Chondrocyte (in vitro differentiated cells): ENCODE results near the gene FLNB. TPM values are rescaled to one million over a fixed set of nuclear protein-coding genes. Genes with fewer than 3 reads are reported as not detected.

Experiments
- DNase-seq: peaks from one replicate; pipeline ENCODE4 v3.0.0; 2021; ENCODE audit warnings: mixed read lengths, low spot score
- H3K27ac Mint-ChIP-seq: one replicate; pipeline ENCODE4 v1.8.0; 2021; ENCODE audit warnings: mild to moderate bottlenecking, moderate library complexity, mixed read lengths; ENCODE audit not compliant: unreplicated experiment
- H3K27me3 Mint-ChIP-seq: 2 replicates; pipeline ENCODE4 v1.8.0; 2021; ENCODE audit warnings: low read depth, mixed read lengths
- H3K36me3 Mint-ChIP-seq: 2 replicates; pipeline ENCODE4 v1.8.0; 2021; ENCODE audit warnings: low read depth, mixed read lengths
- H3K4me1 Mint-ChIP-seq: 2 replicates; pipeline ENCODE4 v1.8.0; 2021; ENCODE audit warnings: low read depth, mild to moderate bottlenecking, mixed read lengths
- H3K4me3 Mint-ChIP-seq: one replicate; pipeline ENCODE4 v1.8.0; 2021; ENCODE audit warnings: mild to moderate bottlenecking, moderate library complexity, mixed read lengths; ENCODE audit not compliant: unreplicated experiment
- H3K9me3 Mint-ChIP-seq: 2 replicates; pipeline ENCODE4 v1.8.0; 2021; ENCODE audit warnings: low read depth, mixed read lengths
- total RNA-seq: library from RNA; stranded (reverse); gene quantifications from 3 replicates; pipeline ENCODE4 v1.2.1, GENCODE V29; 2021
- TF ChIP-seq, protein P1 (sequence below): fragments of 200-600 bp; sonication (generic); IDR thresholded peaks from 2 replicates; pipeline ENCODE4 v1.5.0; 2021; ENCODE audit warnings: antibody characterized with exemption, mild to moderate bottlenecking, moderate library complexity

Gene FLNB
- total RNA-seq, 1 donor from 2014 or later, result 70.2 TPM

DNA sequence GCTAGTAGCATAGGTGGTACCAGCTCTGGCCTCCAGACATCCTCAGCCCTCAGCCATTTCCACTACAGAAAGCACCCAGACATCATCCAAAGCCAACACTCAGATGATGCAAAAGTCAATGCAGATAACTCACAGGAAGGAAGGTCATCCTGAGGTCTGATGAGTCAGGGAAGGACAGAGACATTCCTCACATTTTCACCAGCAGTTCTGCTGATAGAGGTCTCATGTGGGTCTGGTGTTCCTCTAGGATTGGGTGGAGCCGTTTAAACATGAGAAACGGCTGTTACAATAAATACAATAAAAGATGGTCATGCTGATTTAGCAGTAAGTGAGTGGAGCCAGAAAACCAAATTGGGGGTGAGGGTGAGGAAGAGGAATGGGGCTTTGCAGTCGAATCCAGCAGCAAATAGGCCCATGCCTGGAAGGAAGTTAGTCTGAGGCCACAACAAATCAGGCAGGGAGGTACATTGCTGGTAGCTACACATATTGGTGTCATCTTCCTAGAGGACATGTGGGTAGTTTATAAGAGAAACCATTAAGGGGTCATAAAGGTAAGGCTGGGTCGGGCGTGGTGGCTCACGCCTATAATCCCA is 33.3 kb upstream of the FLNB start:
- no peaks in the 10 kb centered on the region for H3K27me3 Mint-ChIP-seq
- H3K9me3 Mint-ChIP-seq, result no peaks in the 10 kb centered on the region
- H3K4me1 Mint-ChIP-seq, result peaks cover 50% of the 10 kb centered on the region
- H3K4me3 Mint-ChIP-seq, result no peak overlapping the region
- TF ChIP-seq, protein P1, sequence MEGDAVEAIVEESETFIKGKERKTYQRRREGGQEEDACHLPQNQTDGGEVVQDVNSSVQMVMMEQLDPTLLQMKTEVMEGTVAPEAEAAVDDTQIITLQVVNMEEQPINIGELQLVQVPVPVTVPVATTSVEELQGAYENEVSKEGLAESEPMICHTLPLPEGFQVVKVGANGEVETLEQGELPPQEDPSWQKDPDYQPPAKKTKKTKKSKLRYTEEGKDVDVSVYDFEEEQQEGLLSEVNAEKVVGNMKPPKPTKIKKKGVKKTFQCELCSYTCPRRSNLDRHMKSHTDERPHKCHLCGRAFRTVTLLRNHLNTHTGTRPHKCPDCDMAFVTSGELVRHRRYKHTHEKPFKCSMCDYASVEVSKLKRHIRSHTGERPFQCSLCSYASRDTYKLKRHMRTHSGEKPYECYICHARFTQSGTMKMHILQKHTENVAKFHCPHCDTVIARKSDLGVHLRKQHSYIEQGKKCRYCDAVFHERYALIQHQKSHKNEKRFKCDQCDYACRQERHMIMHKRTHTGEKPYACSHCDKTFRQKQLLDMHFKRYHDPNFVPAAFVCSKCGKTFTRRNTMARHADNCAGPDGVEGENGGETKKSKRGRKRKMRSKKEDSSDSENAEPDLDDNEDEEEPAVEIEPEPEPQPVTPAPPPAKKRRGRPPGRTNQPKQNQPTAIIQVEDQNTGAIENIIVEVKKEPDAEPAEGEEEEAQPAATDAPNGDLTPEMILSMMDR, result no peak
- no peaks in the 10 kb centered on the region for H3K36me3 Mint-ChIP-seq
- peak overlapping the region; percentile 76 for H3K27ac Mint-ChIP-seq
- DNase-seq, result no peak

GRCh38 chr3:57977818-57978235 is 30.4 kb upstream of the FLNB start:
- H3K27me3 Mint-ChIP-seq, result no peaks in the 10 kb centered on the region
- no peak overlapping the region for H3K4me3 Mint-ChIP-seq
- H3K4me1 Mint-ChIP-seq, result peaks cover 42% of the 10 kb centered on the region
- no peak for DNase-seq
- no peak overlapping the region for H3K27ac Mint-ChIP-seq
- H3K36me3 Mint-ChIP-seq, result no peaks in the 10 kb centered on the region
- no peaks in the 10 kb centered on the region for H3K9me3 Mint-ChIP-seq
- TF ChIP-seq, protein P1, result no peak

DNA sequence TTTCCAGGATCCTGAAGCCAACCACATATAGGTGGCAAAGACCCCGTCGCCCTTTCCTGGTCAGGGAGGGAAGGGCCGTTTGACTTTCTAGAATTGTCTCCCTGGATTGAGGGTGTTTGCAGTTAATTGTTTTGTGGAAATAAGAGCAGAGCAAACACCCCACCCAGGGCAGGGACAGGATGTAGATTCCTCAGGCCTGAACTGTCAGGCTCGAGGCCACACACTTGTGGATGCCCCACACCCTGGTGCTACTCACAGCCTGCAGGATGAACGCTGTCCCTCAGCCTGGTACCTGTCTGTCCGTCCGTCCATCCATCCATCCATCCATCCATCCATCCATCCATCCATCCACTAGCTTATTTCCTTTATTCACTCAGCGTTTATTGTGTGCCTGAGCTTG is 29.9 kb upstream of the FLNB start:
- H3K4me1 Mint-ChIP-seq, result peaks cover 38% of the 10 kb centered on the region
- no peak overlapping the region for H3K4me3 Mint-ChIP-seq
- H3K36me3 Mint-ChIP-seq, result no peaks in the 10 kb centered on the region
- no peak for DNase-seq
- no peaks in the 10 kb centered on the region for H3K9me3 Mint-ChIP-seq
- TF ChIP-seq, protein P1, result no peak
- H3K27ac Mint-ChIP-seq, result no peak overlapping the region
- H3K27me3 Mint-ChIP-seq, result no peaks in the 10 kb centered on the region

DNA sequence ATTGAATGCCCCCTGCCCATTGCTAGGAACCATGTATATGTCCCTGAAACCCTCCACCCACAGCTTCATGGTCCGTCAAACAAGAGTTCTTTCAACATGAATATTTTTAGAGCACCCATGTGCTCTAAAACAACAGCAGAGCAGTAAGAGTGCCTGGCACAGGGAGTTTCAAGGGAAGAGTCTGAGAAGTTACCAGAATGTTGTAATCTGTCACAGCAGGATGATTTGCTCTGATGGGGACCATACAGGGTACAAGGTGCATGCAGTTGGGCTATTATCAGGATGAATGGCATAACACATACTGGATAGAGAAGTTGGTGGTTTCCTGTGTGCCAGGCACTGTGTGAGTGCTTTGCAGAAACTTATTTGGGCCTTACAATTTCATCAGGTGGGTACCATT is 27.8 kb upstream of the FLNB start:
- Mint-ChIP-seq H3K36me3 (no peaks in the 10 kb centered on the region), H3K4me1 (peaks cover 29% of the 10 kb centered on the region), H3K27ac (no peak overlapping the region)

DNA sequence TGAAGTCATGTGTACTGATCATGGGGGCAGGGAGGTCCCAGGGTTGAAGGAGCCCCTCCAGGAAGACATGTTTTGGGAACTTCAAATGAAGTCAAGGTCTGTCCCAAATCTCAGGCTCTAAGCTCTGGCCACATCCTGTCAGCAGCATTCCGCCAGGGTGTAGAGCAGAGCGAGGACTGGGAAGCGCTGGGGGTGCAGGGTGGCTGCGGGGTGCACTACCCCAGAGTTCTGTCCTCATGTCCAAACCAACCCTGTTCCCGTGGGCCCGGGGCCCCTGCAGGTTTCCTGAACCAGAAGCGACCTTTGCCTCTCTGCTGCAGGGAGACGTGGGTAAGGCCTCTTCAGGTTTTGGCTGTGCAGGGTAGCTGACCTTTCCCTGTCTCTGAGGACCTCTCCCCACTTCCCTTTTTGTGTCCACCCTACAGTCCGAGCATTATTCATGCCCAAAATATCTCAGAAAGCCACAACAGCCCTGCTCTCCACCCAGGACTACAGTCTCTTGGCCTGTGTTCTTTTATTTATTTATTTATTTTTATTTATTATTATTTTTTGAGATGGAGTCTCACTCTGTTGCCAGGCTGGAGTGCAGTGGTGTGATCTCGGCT is 26.6 kb upstream of the FLNB start:
- no peaks in the 10 kb centered on the region for H3K27me3 Mint-ChIP-seq
- peaks cover 29% of the 10 kb centered on the region for H3K4me1 Mint-ChIP-seq
- DNase-seq, result no peak
- no peak overlapping the region for H3K4me3 Mint-ChIP-seq
- TF ChIP-seq, protein P1, result no peak
- no peak overlapping the region for H3K27ac Mint-ChIP-seq
- no peaks in the 10 kb centered on the region for H3K9me3 Mint-ChIP-seq
- no peaks in the 10 kb centered on the region for H3K36me3 Mint-ChIP-seq

More for the DNA sequence above, 27.8 kb upstream of the FLNB start:
- H3K9me3 Mint-ChIP-seq, result no peaks in the 10 kb centered on the region
- H3K27me3 Mint-ChIP-seq, result no peaks in the 10 kb centered on the region
- DNase-seq, result no peak
- TF ChIP-seq, protein P1, result no peak
- H3K4me3 Mint-ChIP-seq, result no peak overlapping the region
